Activated naive CD8-positive, alpha-beta T cell (primary cell): ENCODE results near the gene OR8D4.

Source experiments
- H3K27ac Mint-ChIP-seq: one replicate; pipeline ENCODE4 v1.8.0; 2021; ENCODE audit warnings: mixed read lengths
- H3K27me3 Mint-ChIP-seq: one replicate; pipeline ENCODE4 v1.8.0; 2021; ENCODE audit warnings: mixed read lengths
- H3K36me3 Mint-ChIP-seq: one replicate; pipeline ENCODE4 v1.8.0; 2021; ENCODE audit warnings: mixed read lengths
- H3K4me1 Mint-ChIP-seq: one replicate; pipeline ENCODE4 v1.8.0; 2021; ENCODE audit warnings: low read depth, mixed read lengths
- H3K4me3 Mint-ChIP-seq: one replicate; pipeline ENCODE4 v1.8.0; 2021; ENCODE audit warnings: mild to moderate bottlenecking, mixed read lengths
- H3K9me3 Mint-ChIP-seq: one replicate; pipeline ENCODE4 v1.8.0; 2021; ENCODE audit warnings: low read depth, mixed read lengths

OR8D4 gene

GRCh38 chr11:123942413-123942812 lies 40.4 kb downstream of the OR8D4 start:
- Mint-ChIP-seq H3K27me3 (peaks cover 9% of the 10 kb centered on the region), H3K36me3 (no peaks in the 10 kb centered on the region), H3K4me1 (no peaks in the 10 kb centered on the region), H3K9me3 (no peaks in the 10 kb centered on the region), H3K4me3 (no peak overlapping the region), H3K27ac (no peak overlapping the region)

- H3K9me3 Mint-ChIP-seq: no peaks in the 10 kb centered on the region
- peaks cover 9% of the 10 kb centered on the region for H3K27me3 Mint-ChIP-seq
- no peaks in the 10 kb centered on the region for H3K4me1 Mint-ChIP-seq
- H3K4me3 Mint-ChIP-seq: no peak within 1 kb of the TSS
- H3K27ac Mint-ChIP-seq: no peak within 1 kb of the TSS
- no peaks in the 10 kb centered on the region for H3K36me3 Mint-ChIP-seq
Observed at GRCh38 chr11:123943738-123944137, 41.8 kb downstream of the OR8D4 start, which contains the start of gene OR6T1. TSS of gene OR6T1 (minus strand) at chr11:123943838. CDS start at chr11:123943838, 0 bp downstream.

- Mint-ChIP-seq H3K27ac (no peak overlapping the region), H3K36me3 (no peaks in the 10 kb centered on the region), H3K4me1 (no peaks in the 10 kb centered on the region), H3K4me3 (no peak overlapping the region), H3K27me3 (peaks cover 4% of the 10 kb centered on the region), H3K9me3 (no peaks in the 10 kb centered on the region)
Observed at GRCh38 chr11:123945132-123945531, 43.2 kb downstream of the OR8D4 start.

- Mint-ChIP-seq H3K4me3 (no peak overlapping the region), H3K36me3 (no peaks in the 10 kb centered on the region), H3K9me3 (peaks cover 5% of the 10 kb centered on the region), H3K27me3 (no peaks in the 10 kb centered on the region), H3K27ac (no peak overlapping the region), H3K4me1 (no peaks in the 10 kb centered on the region)
Observed at GRCh38 chr11:123956752-123957151, 54.8 kb downstream of the OR8D4 start.
